HG02798 (cell line): ENCODE results near the gene ASB1.
"Not testable (repeated sequence)": the region's sequence is repeated elsewhere in the genome, so short reads cannot be mapped to it uniquely, and the experiment has no call there.

Experiments used
- ATAC-seq: cut with Tn5 transposase; IDR thresholded peaks from one replicate; pipeline ENCODE4 v1.9.1; 2021; ENCODE audit warnings: mild to moderate bottlenecking; ENCODE audit not compliant: unreplicated experiment, poor library complexity

The ASB1 gene

GRCh38 chr2:238403632-238404405, 22.9 kb upstream of the ASB1 start:
- ATAC-seq = no peak

DNA sequence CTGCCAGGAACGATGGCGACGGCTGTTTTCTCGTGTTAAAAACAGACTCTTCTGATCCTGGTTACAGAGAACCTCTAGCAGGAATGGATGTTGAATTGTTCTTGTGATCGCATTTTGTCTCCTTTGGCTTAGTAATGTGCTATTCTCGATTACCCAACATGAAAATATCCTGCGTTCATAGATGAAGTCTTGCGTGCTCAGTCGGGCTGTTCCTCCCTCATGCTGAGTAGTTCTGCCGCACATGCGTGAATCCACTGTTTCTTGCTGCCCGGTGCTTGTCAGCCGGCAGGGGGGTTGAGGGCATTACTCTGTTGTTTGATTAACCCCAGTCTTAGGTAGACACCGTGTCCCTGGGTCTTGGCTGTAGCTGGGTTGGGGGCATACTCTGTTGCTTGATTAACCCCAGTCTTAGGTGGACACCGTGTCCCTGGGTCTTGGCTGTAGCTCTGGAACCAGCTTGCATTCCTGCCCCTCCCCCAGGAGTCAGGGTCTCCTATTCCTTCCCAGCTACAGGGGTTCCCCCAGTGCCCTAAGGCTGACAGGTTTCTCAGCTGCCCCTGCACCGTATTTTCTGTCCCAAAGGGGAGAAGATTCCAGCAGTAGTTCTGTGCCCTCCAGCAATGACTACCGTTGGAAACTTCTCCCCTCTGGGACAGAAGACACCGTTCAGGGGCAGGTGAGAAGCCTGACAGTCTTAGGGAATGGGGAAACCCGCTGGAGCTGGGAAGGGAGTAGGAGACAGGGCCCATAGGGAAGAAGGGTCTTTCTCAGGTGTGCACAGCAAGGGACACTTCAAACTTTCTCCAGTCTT, 22.1 kb upstream of the ASB1 start:
- ATAC-seq = no peak

GRCh38 chr2:238405217-238405555, 21.5 kb upstream of the ASB1 start:
- ATAC-seq = not testable (repeated sequence)

DNA sequence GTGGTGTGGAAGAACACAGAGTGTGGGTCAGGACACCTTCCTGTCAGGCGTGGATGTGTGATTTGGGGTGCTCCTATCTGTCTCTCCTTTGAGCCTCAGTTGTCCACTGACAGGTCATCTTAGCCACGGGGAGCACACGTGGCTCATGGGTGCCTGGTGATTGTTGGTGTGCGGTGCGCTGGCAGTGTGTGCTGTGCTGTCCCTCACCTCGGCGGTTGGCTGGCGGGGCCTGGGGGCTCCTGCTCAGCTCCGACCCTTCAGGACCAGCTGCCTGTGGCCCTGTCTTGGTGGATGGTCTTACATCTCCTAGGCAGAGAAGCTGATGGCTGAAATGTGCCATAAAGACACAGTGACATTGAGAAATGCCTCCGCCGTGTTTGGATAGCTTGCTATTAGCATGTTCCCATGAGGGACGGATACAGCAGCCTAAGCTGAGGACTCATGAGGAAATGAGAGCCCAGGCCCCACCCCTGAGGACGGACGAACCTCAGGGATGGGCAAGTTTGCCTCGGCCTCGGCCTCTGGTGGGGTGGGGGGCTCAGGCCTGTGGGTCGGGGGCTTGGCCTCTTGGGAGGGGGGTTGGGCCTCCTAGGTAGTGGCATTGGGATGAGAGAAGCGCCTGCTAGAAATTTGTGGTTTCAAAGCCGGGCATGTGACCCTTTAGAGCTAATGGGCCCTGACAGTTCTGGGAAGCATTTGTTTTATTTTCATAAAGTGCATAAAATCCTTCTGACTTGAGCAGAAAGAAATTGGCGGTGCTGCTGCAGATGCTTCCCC, 20.3 kb upstream of the ASB1 start:
- no peak for ATAC-seq

DNA sequence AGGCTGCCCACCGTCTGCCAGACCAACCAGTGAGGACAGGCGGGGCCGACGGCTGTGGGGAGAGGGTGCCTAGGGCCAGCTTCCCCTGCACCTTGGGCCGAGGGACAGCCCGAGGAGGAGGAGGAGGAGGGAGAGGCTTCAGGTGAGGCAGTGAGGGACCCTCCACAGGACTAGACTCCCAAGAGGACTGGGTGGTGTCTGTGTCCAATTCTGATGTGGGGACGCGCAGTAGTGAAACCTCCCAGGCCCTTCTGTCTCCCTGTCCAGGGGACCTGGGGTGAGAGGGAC, 19.8 kb upstream of the ASB1 start:
- ATAC-seq = no peak

DNA sequence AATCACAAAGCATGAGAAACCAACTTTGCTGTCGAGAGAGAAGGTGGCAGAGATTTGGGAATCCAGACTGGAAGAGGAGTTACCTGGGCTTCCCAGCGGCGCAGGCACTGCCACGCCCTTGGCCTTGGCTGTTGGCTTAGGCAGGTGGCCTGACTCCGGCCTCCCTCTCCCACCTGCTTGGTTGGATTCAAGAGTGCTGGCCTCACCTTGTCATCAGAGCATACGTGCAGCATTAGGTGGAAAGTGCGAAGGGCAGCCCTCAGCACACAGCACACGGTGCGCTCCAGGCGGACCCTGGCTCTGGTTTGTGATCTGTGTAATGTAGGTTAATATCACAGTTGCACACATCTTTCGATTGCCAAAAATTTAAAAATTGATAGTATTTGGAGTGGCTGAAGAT, 19.2 kb upstream of the ASB1 start:
- ATAC-seq = no peak

GRCh38 chr2:238408615-238409340, 17.9 kb upstream of the ASB1 start:
- ATAC-seq = no peak

DNA sequence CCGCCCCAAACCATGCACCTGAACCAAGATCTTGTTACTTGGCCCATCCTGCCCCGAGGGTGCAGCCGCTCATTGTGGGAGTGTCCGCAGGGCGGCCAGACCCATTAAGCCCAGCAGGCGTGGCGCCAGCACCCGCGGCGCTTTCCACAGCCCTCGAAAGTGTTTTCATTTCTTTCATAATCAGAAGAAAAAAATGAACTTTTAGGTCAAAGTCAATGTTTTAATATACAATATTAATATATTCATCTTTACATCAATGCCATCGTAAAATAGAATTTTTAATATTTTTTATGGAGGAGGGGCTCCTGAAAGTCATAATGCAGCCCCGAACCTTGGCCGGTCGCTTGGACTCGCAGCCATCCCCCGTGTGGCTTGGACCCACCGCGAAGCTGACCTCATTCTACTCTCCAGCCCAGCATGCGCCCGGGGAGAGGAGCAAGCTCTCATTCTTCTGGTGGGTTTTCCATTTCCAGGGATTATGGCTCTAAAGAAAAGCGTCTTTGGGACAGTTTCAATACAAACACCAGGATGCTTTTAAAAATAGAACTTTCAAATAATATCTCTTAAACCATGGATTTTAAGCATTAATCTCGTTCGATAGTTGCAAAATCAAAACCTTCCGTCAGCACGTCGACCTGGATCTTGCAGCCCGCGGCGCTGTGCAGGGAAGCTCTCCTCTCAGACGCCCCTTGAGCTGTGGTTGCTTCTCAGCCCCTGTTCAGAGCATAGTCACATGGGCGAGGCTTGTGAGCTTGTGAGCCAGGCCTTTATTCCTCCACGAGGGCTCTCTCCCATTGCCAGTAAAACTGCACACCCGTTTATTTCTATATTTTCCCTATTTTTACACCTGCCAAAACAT, 17.2 kb upstream of the ASB1 start:
- ATAC-seq = no peak

- no peak for ATAC-seq
These were observed 14.5 kb upstream of the ASB1 start for GRCh38 chr2:238412067-238412767.

- no peak for ATAC-seq
These were observed 13.4 kb upstream of the ASB1 start for GRCh38 chr2:238413368-238413767.

GRCh38 chr2:238415036-238415764, 11.5 kb upstream of the ASB1 start:
- ATAC-seq = no peak

GRCh38 chr2:238415893-238416292, 10.8 kb upstream of the ASB1 start:
- ATAC-seq = no peak

DNA sequence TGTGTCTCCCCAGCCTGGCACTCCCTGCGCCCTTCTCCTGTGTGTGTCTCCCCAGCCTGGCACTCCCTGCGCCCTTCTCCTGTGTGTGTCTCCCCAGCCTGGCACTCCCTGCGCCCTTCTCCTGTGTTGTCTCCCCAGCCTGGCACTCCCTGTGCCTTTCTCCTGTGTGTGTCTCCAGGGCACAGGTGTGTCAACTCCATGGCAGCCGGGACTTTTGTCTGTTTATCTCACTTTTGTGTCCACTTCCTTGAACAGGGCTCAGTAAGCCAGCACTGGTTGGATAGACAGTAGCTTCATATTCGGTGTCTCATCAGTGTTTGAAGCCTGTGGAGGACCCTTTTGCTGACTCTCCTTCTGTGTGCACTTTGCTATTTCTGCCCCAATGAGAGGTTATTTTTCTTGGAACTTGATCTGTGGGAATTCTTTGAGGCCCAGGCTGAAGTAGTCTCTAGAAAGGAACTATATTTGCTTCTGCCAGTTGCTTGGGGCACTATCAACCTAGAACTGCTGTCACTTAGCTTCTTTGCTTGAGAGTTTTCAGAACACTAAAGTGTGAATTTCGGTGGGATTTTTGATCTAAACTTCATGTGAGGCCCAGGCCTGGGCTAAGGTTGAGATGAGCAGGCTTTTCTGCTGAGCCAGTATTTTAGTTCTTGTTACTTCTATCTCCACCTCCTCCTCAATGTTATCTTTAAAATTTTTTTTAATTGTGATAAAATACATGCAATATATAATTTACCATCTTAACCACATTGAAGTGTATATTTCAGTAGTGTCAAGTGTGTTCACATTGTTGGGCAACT, 8.3 kb upstream of the ASB1 start:
- ATAC-seq = no peak

GRCh38 chr2:238418999-238419546, 7.7 kb upstream of the ASB1 start:
- no peak for ATAC-seq

DNA sequence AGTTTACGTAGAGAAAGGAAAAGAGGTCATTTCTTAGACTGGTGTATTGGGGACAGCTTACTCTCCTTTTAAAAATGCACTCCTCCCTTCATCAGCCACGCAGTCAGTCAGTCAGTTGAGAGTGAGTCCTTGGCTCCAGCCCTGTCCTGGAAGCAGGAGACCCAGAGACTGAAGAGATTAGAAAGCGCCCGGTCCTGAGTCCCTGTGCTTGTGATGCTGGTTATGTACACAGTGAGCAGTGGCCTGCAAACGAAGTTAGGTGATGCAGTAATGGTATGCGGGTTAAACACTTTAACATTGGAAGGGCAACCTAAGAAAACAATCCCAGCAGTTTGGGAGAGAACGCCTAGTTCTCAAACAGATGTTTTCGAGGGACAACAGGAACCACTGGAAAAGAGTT, 6.3 kb upstream of the ASB1 start:
- no peak for ATAC-seq

GRCh38 chr2:238420878-238421694, 5.6 kb upstream of the ASB1 start:
- ATAC-seq = no peak

DNA sequence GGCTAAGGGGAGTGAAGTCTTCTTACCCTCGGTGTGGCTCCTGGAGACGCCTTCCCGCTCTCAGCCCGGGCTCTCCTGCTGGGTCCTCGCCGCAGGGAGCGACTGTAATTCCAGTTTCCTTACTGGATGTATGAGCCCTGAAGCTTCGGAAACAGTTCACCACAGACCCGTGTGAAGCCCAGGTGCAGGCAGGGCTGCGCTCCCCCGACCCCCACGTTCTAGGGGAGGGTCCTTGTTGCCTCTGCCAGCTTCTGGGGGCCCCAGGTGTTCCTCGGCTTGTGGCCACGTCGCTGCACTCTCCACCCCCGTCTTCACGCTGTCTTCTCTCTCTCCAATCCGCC, 5.1 kb upstream of the ASB1 start:
- no peak for ATAC-seq
